Measurements from ENCODE around the gene MEIS2.

GRCh38 chr15:37088436-37088835, 11.9 kb downstream of the MEIS2 start:
- no peak for TF ChIP-seq TAF1 (IDR thresholded peaks at IDR 0.05; ENCODE audit: low read depth)
- no peak for TF ChIP-seq RAD21 (conservative IDR thresholded peaks at IDR 0.05)
- TF ChIP-seq MXI1 (conservative IDR thresholded peaks at IDR 0.05; ENCODE audit: poor library complexity, severe bottlenecking) = no peak
- no peak for TF ChIP-seq CTCF (IDR thresholded peaks at IDR 0.05; ENCODE audit: poor library complexity, severe bottlenecking)
- no peak for TF ChIP-seq EZH2 (IDR thresholded peaks at IDR 0.05; ENCODE audit: borderline replicate concordance, insufficient read depth, low read length, poor library complexity, severe bottlenecking)
- no peak for TF ChIP-seq POLR2AphosphoS5 (IDR thresholded peaks at IDR 0.05)
